Measurements from ENCODE around the gene SF3B4.

SF3B4 gene

DNA sequence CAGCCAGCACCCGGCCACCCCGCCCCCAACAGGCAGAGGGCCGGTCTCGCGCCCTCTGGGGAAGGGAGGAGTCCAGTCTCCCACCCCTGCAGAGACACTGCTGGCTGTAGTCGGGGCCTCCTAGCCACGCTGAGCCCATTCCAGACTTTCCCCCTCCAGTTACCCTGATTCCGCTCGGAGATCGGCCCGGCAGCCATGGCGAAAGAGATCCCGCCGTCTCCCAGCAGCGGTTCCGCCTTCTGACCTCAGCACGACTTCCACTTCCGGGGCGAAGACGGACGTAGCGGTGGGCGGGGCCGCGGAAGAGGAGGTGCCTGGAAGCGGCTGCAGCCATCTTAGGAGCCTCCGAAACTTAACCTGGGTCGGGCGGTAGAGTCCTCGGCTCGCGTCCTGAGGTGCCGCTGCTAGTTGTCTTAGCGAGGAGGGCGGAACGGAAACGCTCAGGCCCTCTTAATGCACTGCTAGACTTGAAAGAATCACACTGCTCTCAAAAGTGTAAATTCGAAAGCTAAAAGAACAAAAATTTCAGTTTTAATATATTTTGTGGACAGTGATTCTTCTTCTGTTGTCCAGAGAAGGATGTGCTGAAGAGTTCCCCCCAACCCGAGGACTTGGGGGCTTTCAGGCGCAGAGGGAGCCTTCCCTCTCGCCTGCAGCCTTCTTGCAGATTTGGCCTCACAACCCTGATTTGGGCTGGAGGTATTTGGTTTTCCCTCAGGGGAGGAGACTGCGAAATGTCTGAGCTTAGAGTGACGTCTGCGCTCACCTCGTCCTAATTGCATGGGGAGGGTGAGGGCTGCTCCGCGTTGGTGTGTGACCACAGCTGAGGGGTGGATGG is at the start of gene SF3B4:
Gene SF3B4 (minus strand): TSS at position 241 of the 838 bp plus-strand sequence. CDS start 44 bp downstream, at position 197.
- Histone ChIP-seq H3K4me3 (ENCODE audit: severe bottlenecking) (peak within 1 kb of the TSS; percentile 55), H3K27ac (ENCODE audit: poor library complexity, severe bottlenecking) (peak within 1 kb of the TSS; percentile 63), H3K36me3 (ENCODE audit: low read depth) (peaks cover 59% of the 10 kb centered on the region), H3K27me3 (ENCODE audit: insufficient read depth, poor library complexity, severe bottlenecking) (no peaks in the 10 kb centered on the region), H3K9me3 (ENCODE audit: severe bottlenecking) (no peaks in the 10 kb centered on the region), H3K4me1 (ENCODE audit: insufficient read depth, poor library complexity, severe bottlenecking) (peaks cover 21% of the 10 kb centered on the region)
- TF ChIP-seq CTCF (IDR thresholded peaks at IDR 0.05; ENCODE audit: poor library complexity, severe bottlenecking): no peak
- DNase-seq (ENCODE audit: low spot score): peak; percentile 94
- peak; percentile 97 for ATAC-seq (ENCODE audit: low read depth)

DNA sequence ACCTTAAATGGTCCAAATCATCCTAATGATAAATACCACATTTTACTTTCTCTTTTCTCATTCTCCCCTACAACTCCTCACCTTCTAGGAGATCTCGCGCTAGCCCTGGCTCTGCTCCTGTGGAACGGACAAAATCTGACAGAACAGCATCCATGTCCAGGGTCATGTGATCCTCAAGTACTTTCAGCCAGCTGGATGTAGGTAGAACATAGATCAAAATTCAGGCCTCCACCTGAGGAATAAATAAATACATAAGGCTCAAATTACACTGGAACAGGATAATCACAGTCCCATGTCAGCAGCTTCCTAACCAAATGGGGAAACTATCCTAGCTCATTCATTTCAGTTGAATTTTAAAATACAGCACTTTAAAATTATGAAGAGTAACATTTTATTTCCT is 49.7 kb upstream of the SF3B4 start:
- Histone ChIP-seq H3K9me3 (ENCODE audit: severe bottlenecking) (no peaks in the 10 kb centered on the region), H3K36me3 (ENCODE audit: low read depth) (peaks cover 59% of the 10 kb centered on the region), H3K4me3 (ENCODE audit: severe bottlenecking) (no peak overlapping the region), H3K4me1 (ENCODE audit: insufficient read depth, poor library complexity, severe bottlenecking) (peaks cover 21% of the 10 kb centered on the region), H3K27ac (ENCODE audit: poor library complexity, severe bottlenecking) (no peak overlapping the region), H3K27me3 (ENCODE audit: insufficient read depth, poor library complexity, severe bottlenecking) (no peaks in the 10 kb centered on the region)
- DNase-seq (ENCODE audit: low spot score): no peak
- ATAC-seq (ENCODE audit: low read depth): no peak
- no peak for TF ChIP-seq CTCF (IDR thresholded peaks at IDR 0.05; ENCODE audit: poor library complexity, severe bottlenecking)

DNA sequence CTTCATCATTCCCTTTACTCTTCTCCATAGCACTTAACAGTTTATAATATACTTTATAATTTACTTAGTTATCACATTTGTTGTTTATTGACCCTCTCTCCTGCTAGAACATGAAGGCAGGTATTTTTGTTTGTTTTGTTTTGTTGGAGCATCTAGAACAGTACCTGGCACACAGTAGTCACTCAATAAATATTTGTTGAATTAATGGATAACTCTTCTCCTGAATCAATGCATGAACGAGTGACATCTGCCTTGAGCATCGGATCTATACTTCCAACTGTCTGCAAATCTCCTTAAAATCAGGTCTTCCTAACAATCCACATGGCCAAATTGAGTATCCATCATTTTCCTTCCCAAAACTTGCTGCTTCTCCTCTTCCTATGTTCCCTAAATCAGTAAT is 44.9 kb upstream of the SF3B4 start:
- no peak for ATAC-seq (ENCODE audit: low read depth)
- H3K9me3 ChIP-seq (ENCODE audit: severe bottlenecking): no peaks in the 10 kb centered on the region
- no peak for TF ChIP-seq CTCF (IDR thresholded peaks at IDR 0.05; ENCODE audit: poor library complexity, severe bottlenecking)
- peaks cover 80% of the 10 kb centered on the region for H3K36me3 ChIP-seq (ENCODE audit: low read depth)
- H3K4me3 ChIP-seq (ENCODE audit: severe bottlenecking): no peak overlapping the region
- H3K27me3 ChIP-seq (ENCODE audit: insufficient read depth, poor library complexity, severe bottlenecking): no peaks in the 10 kb centered on the region
- DNase-seq (ENCODE audit: low spot score): no peak
- no peaks in the 10 kb centered on the region for H3K4me1 ChIP-seq (ENCODE audit: insufficient read depth, poor library complexity, severe bottlenecking)
- H3K27ac ChIP-seq (ENCODE audit: poor library complexity, severe bottlenecking): no peak overlapping the region

DNA sequence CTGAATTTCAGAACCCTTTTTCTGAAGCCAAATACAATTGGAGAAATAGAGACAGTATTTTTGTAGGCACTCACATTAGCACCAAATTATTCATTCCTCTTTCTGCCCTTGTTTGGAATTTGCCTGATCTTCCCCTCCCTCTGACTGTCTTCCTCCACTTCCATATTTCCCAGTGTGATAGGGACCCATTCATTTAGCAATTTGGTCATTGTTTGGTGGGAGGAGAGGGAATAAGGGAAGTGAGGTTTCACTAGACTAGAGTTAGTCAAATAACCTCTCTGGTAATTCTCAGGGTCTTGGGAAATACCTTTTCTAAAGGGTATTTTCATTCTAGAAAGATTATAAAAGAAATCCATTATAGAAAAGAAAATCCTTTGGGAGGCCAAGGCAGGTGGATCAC is 40.0 kb upstream of the SF3B4 start:
- Histone ChIP-seq H3K27me3 (ENCODE audit: insufficient read depth, poor library complexity, severe bottlenecking) (no peaks in the 10 kb centered on the region), H3K36me3 (ENCODE audit: low read depth) (peaks cover 83% of the 10 kb centered on the region), H3K4me1 (ENCODE audit: insufficient read depth, poor library complexity, severe bottlenecking) (no peaks in the 10 kb centered on the region), H3K27ac (ENCODE audit: poor library complexity, severe bottlenecking) (no peak overlapping the region), H3K4me3 (ENCODE audit: severe bottlenecking) (no peak overlapping the region), H3K9me3 (ENCODE audit: severe bottlenecking) (no peaks in the 10 kb centered on the region)
- ATAC-seq (ENCODE audit: low read depth): no peak
- TF ChIP-seq CTCF (IDR thresholded peaks at IDR 0.05; ENCODE audit: poor library complexity, severe bottlenecking): no peak
- DNase-seq (ENCODE audit: low spot score): no peak

DNA sequence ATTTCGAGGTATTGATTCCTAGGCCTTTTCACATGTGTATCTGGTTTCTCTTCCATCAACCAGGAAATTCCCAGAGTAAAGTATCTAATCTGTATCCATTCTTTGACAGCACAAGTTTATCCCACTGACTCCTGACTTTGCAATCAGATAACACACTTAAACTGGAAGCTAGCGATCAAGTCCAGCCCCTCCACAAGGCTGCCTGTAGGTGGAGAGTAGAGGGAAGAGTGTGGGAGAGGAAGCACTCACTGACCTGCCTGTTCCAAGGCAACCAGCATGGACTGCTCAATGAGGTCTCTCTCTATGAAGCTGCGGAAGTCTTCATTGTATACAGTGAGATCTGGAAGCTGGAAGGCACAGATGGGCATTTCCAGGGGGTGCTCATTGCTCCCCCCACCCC is 39.4 kb upstream of the SF3B4 start:
- no peaks in the 10 kb centered on the region for H3K27me3 ChIP-seq (ENCODE audit: insufficient read depth, poor library complexity, severe bottlenecking)
- H3K9me3 ChIP-seq (ENCODE audit: severe bottlenecking): no peaks in the 10 kb centered on the region
- no peak overlapping the region for H3K4me3 ChIP-seq (ENCODE audit: severe bottlenecking)
- H3K36me3 ChIP-seq (ENCODE audit: low read depth): peaks cover 80% of the 10 kb centered on the region
- no peak overlapping the region for H3K27ac ChIP-seq (ENCODE audit: poor library complexity, severe bottlenecking)
- H3K4me1 ChIP-seq (ENCODE audit: insufficient read depth, poor library complexity, severe bottlenecking): no peaks in the 10 kb centered on the region
- ATAC-seq (ENCODE audit: low read depth) (no peak), DNase-seq (ENCODE audit: low spot score) (no peak)
- TF ChIP-seq CTCF (IDR thresholded peaks at IDR 0.05; ENCODE audit: poor library complexity, severe bottlenecking): no peak
